B cell (primary cell): ENCODE measurements around the gene TRUB1.

Source experiments
- CTCF ChIP-seq: fragments of 200-600 bp; IDR thresholded peaks from one replicate; pipeline ENCODE4 v1.8.0; 2022; ENCODE audit warnings: antibody characterized with exemption, mild to moderate bottlenecking
- EZH2 ChIP-seq: IDR thresholded peaks from 2 replicates; pipeline ENCODE4 v1.6.1; 2012; ENCODE audit warnings: borderline replicate concordance, low read depth, mild to moderate bottlenecking, moderate library complexity, low read length; ENCODE audit not compliant: insufficient read depth, poor library complexity, severe bottlenecking

DNA sequence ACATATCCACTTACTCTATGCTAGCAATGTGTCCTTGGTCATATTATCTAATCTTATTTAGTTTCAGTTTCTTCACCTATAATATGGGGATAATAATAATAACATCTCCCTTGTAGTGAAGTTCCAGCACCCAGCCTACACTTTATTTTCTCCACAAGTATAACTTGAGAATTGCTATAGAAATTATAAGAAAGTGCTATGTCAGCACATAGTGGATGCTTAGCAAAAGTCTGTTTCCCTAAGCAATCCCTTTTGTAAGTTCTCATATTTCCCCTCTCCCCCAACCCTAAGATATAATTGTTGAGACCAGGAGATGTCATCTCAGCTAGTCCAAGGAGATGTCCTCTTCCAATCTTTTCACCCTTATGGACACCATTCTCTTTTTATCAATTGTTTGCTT is 5.8 kb upstream of the TRUB1 start:
- TF ChIP-seq EZH2 = no peak
- no peak for TF ChIP-seq CTCF
